A673 (cell line): ENCODE data around the gene ADIPOQ.

Source experiments
- CTCF ChIP-seq: fragments of 300-800, 200-600 bp; sonication (generic); conservative IDR thresholded peaks from 2 replicates; pipeline ENCODE4 v1.5.1; 2017; ENCODE audit warnings: low read depth, mild to moderate bottlenecking, antibody characterized with exemption, low read length, moderate library complexity, mixed read lengths
- EZH2 ChIP-seq: fragments of 200-600 bp; sonication (generic); IDR thresholded peaks from 2 replicates; pipeline ENCODE4 v1.6.1; 2017; ENCODE audit warnings: borderline replicate concordance, low read depth, mild to moderate bottlenecking, mixed read lengths, antibody characterized with exemption, low read length; ENCODE audit not compliant: poor library complexity, severe bottlenecking

GRCh38 chr3:186841620-186842019 lies 890 bp upstream of the ADIPOQ start:
- no peak for TF ChIP-seq EZH2
- no peak for TF ChIP-seq CTCF
